CD8-positive, alpha-beta memory T cell (primary cell): ENCODE data around the gene ATP6V0E2. TPM values are rescaled to one million over a fixed set of nuclear protein-coding genes. Genes with fewer than 3 reads are reported as not detected.

ENCODE experiments used
- CTCF ChIA-PET: fragments of 350-600 bp; sonication (Branson Sonifier 250); formaldehyde crosslinking; loops from one replicate; lab custom pipeline; 2021; ENCODE audit warnings: antibody characterized with exemption; lab: Charles Lee
- POLR2A ChIA-PET: fragments of 350-600 bp; sonication (Branson Sonifier 250); formaldehyde crosslinking; loops from one replicate; lab custom pipeline; 2021; ENCODE audit warnings: antibody characterized with exemption; lab: Charles Lee
- DNase-seq, 5 donors: peaks; one replicate each; pipeline versions ENCODE4 v3.0.0 to v3.0.0-alpha.2; 2020 to 2022; ENCODE audit warnings: mixed read lengths in 1 of 5
- H3K27ac ChIP-seq: one replicate; pipeline ENCODE4 v1.7.0; 2013; ENCODE audit warnings: low read depth, mild to moderate bottlenecking, low read length, moderate library complexity
- H3K27me3 ChIP-seq: 2 replicates; pipeline ENCODE4 v1.7.0; 2013; ENCODE audit warnings: low read length, mild to moderate bottlenecking; ENCODE audit not compliant: insufficient read depth, poor library complexity, severe bottlenecking
- H3K36me3 ChIP-seq: 2 replicates; pipeline ENCODE4 v1.7.0; 2013; ENCODE audit warnings: mild to moderate bottlenecking, low read length, moderate library complexity; ENCODE audit not compliant: insufficient read depth
- H3K4me1 ChIP-seq: 2 replicates; pipeline ENCODE4 v1.7.0; 2013; ENCODE audit warnings: mild to moderate bottlenecking, low read length, moderate library complexity; ENCODE audit not compliant: insufficient read depth
- H3K4me3 ChIP-seq: 2 replicates; pipeline ENCODE4 v1.7.0; 2013; ENCODE audit warnings: mild to moderate bottlenecking, low read length
- H3K9me3 ChIP-seq: 2 replicates; pipeline ENCODE4 v1.7.0; 2013; ENCODE audit warnings: mild to moderate bottlenecking, low read length
- H3K27ac Mint-ChIP-seq, 8 donors: one replicate each; pipeline ENCODE4 v1.8.0; 2020 to 2021; ENCODE audit warnings: mixed read lengths in 8 of 8, mild to moderate bottlenecking in 6 of 8, inconsistent platforms in 3 of 8, moderate library complexity in 3 of 8
- H3K27me3 Mint-ChIP-seq, 2 donors: one replicate each; pipeline ENCODE4 v1.8.0; 2020 to 2021; ENCODE audit warnings: mixed read lengths in 2 of 2, mild to moderate bottlenecking in 1 of 2, moderate library complexity in 1 of 2
- H3K36me3 Mint-ChIP-seq, 3 donors: one replicate each; pipeline ENCODE4 v1.8.0; 2020 to 2021; ENCODE audit warnings: mixed read lengths in 3 of 3, inconsistent platforms in 1 of 3, mild to moderate bottlenecking in 1 of 3
- H3K4me1 Mint-ChIP-seq, 3 donors: one replicate each; pipeline ENCODE4 v1.8.0; 2020 to 2021; ENCODE audit warnings: mixed read lengths in 3 of 3, inconsistent platforms in 1 of 3, mild to moderate bottlenecking in 1 of 3
- H3K4me3 Mint-ChIP-seq, 7 donors: one replicate each; pipeline ENCODE4 v1.8.0; 2020 to 2021; ENCODE audit warnings: mixed read lengths in 7 of 7, mild to moderate bottlenecking in 6 of 7, moderate library complexity in 4 of 7, inconsistent platforms in 2 of 7
- H3K9me3 Mint-ChIP-seq, 5 donors: one replicate each; pipeline ENCODE4 v1.8.0; 2020 to 2022; ENCODE audit warnings: mixed read lengths in 5 of 5, mild to moderate bottlenecking in 3 of 5, moderate library complexity in 2 of 5, inconsistent platforms in 1 of 5
- polyA plus RNA-seq: library from polyadenylated mRNA; unstranded; fragments of 300-500 nt; fragmentation: Illumina TruSeq; gene quantifications from one replicate; pipeline ENCODE4 v1.2.3, GENCODE V29; 2021
- total RNA-seq, 2 experiments: library from RNA; stranded (reverse); gene quantifications; one replicate each; pipeline ENCODE4 v1.2.3, GENCODE V29; 2021

Gene ATP6V0E2
- total and polyA plus RNA-seq, 3 experiments from 2014 or later, result 68.3 to 144 (median 76.2) TPM

DNA sequence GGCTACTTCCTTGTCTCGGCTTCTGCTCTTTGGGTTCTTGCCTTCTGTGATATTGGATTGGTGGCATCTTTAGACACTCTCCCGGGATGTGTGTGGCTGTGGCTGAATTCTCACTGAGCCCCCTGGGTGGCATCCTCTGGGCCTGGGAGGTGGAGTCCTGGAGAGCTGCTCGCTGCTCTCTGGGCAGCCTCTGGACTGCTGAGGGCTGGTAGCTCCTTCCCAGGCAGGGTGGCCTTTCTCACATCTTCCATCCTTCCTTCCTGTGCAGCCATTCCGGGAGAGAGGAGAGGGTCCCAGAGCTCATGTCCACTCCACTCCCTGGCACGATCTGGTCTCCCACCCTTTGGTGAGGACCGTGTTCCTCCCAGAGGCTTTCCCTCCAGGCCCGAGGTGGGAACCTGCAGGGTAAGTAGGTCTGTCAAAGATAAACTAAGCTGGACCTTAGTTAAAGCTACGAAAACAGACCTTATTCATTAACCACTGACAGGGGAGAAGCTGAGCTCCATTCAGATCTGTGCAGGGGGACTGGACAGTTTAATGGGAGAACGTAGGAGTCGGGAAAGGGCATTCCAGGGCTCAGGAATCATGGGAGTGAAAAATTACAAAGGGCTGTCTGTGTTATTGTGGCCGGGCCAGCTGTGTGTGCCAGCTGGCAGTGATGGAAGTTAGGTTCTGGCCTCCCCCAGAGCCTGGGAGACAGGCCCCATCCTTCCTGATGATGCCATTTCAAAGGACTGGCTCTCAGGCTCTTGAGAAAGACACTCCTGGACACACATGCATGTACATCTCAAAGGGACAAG lies 8.7 kb downstream of the ATP6V0E2 start:
- Histone ChIP-seq H3K36me3 (no peaks in the 10 kb centered on the region), H3K9me3 (no peaks in the 10 kb centered on the region), H3K27me3 (no peaks in the 10 kb centered on the region), H3K4me3 (no peak overlapping the region), H3K4me1 (peaks cover 5% of the 10 kb centered on the region), H3K27ac (no peak overlapping the region)
- peaks cover 0 to 57% (median 6%) of the 10 kb centered on the region in 3 donors for H3K36me3 Mint-ChIP-seq
- CTCF ChIA-PET, result interaction anchor here (1.3 to 1.5 kb wide), 2 partner anchors 34 to 43 kb away, joined by 3 read pairs; no protein-coding TSS in a partner anchor
- POLR2A ChIA-PET, result no interaction called here
- H3K4me1 Mint-ChIP-seq, result peaks cover 11 to 23% (median 22%) of the 10 kb centered on the region in 3 donors
- no peaks in the 10 kb centered on the region for H3K27me3 Mint-ChIP-seq
- no peaks in the 10 kb centered on the region for H3K9me3 Mint-ChIP-seq
- H3K4me3 Mint-ChIP-seq, result no peak overlapping the region
- no peak for DNase-seq
- H3K27ac Mint-ChIP-seq, result peak overlapping the region in 3 of 8 donors; percentile 23 to 73 (median 23)

DNA sequence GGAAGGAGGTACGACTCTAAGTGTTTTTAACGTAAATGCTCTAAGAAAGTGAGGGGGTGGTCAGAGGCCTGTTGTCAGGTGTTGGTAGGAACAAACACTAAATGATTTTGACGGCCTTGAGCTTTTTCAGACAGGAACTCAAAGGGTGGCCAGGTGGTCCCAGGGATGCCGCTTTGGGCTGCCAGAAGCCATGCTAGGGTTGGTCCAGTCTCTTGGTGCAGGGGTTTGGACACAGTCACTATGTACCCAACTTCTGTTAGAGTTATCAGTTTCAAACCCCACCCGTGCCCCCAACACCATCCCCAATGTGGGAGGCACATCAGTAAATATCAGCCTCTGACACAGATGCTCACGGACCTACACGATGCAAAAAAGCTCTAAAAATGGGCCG lies 9.3 kb downstream of the ATP6V0E2 start:
- H3K4me3 Mint-ChIP-seq, result no peak overlapping the region
- no peaks in the 10 kb centered on the region for H3K27me3 Mint-ChIP-seq
- H3K27ac Mint-ChIP-seq, result peak overlapping the region in 3 of 8 donors; percentile 23 to 73 (median 51)
- ChIA-PET POLR2A (no interaction called here), CTCF (interaction anchor here (1.3 to 1.7 kb wide), 3 partner anchors 9 to 35 kb away, joined by 3 to 5 read pairs (median 3); no protein-coding TSS in a partner anchor)
- no peak for DNase-seq
- no peak overlapping the region for H3K27ac ChIP-seq
- H3K9me3 Mint-ChIP-seq, result no peaks in the 10 kb centered on the region
- H3K9me3 ChIP-seq, result no peaks in the 10 kb centered on the region
- no peak overlapping the region for H3K4me3 ChIP-seq
- H3K36me3 ChIP-seq, result no peaks in the 10 kb centered on the region
- H3K4me1 Mint-ChIP-seq, result peaks cover 8 to 17% (median 17%) of the 10 kb centered on the region in 3 donors
- no peaks in the 10 kb centered on the region for H3K27me3 ChIP-seq
- H3K36me3 Mint-ChIP-seq, result peaks cover 0 to 54% (median under 1%) of the 10 kb centered on the region in 3 donors
- peaks cover 5% of the 10 kb centered on the region for H3K4me1 ChIP-seq

- Mint-ChIP-seq H3K27me3 (no peaks in the 10 kb centered on the region), H3K36me3 (peaks cover 0 to 51% (median 1%) of the 10 kb centered on the region in 3 donors), H3K4me1 (peaks cover 8 to 17% (median 15%) of the 10 kb centered on the region in 3 donors), H3K4me3 (no peak overlapping the region), H3K27ac (peak overlapping the region in 3 of 8 donors; percentile 17 to 51 (median 23)), H3K9me3 (no peaks in the 10 kb centered on the region)
- H3K36me3 ChIP-seq, result no peaks in the 10 kb centered on the region
- peaks cover 5% of the 10 kb centered on the region for H3K4me1 ChIP-seq
- POLR2A ChIA-PET, result no interaction called here
- H3K27ac ChIP-seq, result no peak overlapping the region
- peak in 2 of 5 donors; percentile 26 to 53 for DNase-seq
- H3K9me3 ChIP-seq, result no peaks in the 10 kb centered on the region
- CTCF ChIA-PET, result interaction anchor here (1.3 to 1.7 kb wide), 3 partner anchors 9 to 35 kb away, joined by 3 to 5 read pairs (median 3); no protein-coding TSS in a partner anchor
- H3K27me3 ChIP-seq, result no peaks in the 10 kb centered on the region
- H3K4me3 ChIP-seq, result no peak overlapping the region
These were observed 9.7 kb downstream of the ATP6V0E2 start for GRCh38 chr7:149883452-149883861.

GRCh38 chr7:149884016-149884415 lies 10.2 kb downstream of the ATP6V0E2 start:
- Histone ChIP-seq H3K4me1 (peaks cover 5% of the 10 kb centered on the region), H3K27ac (no peak overlapping the region), H3K4me3 (no peak overlapping the region), H3K36me3 (no peaks in the 10 kb centered on the region), H3K27me3 (no peaks in the 10 kb centered on the region), H3K9me3 (no peaks in the 10 kb centered on the region)
- Mint-ChIP-seq H3K4me3 (no peak overlapping the region), H3K27me3 (no peaks in the 10 kb centered on the region), H3K4me1 (peaks cover 8 to 17% (median 15%) of the 10 kb centered on the region in 3 donors), H3K36me3 (peaks cover 0 to 47% (median 1%) of the 10 kb centered on the region in 3 donors), H3K9me3 (no peaks in the 10 kb centered on the region), H3K27ac (peak overlapping the region in 1 of 8 donors; percentile 54)
- CTCF ChIA-PET, result interaction anchor here (1.3 to 1.7 kb wide), 3 partner anchors 10 to 36 kb away, joined by 3 to 5 read pairs (median 3); no protein-coding TSS in a partner anchor
- DNase-seq, result no peak
- POLR2A ChIA-PET, result no interaction called here

DNA sequence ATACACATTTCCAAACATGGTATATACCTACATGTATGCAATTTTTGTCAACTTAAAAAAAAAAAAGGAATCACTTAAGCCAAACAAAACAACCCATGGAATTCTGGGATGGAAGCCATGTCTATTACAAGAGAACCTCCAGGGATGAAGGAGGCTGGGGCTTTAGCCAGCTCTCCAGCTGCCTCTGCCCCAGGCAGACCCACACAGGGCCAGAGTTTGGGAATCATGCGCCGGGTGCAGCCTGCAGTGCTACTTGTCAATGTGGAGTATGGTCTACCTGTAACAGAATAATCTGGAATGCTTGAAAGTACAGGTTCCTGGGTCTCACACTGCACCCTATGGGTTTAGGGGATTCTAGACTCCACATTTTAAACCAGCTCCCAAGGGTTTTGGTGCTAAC lies 10.8 kb downstream of the ATP6V0E2 start:
- Mint-ChIP-seq H3K9me3 (no peaks in the 10 kb centered on the region), H3K4me3 (no peak overlapping the region), H3K27me3 (no peaks in the 10 kb centered on the region), H3K4me1 (peaks cover 8 to 17% (median 15%) of the 10 kb centered on the region in 3 donors), H3K36me3 (peaks cover 0 to 45% (median 1%) of the 10 kb centered on the region in 3 donors), H3K27ac (peak overlapping the region in 1 of 8 donors; percentile 72)
- no peak overlapping the region for H3K4me3 ChIP-seq
- ChIA-PET CTCF (interaction anchor here (1.3 to 1.7 kb wide), 2 partner anchors 10 to 14 kb away, joined by 3 to 5 read pairs; no protein-coding TSS in a partner anchor), POLR2A (no interaction called here)
- H3K9me3 ChIP-seq, result no peaks in the 10 kb centered on the region
- H3K36me3 ChIP-seq, result no peaks in the 10 kb centered on the region
- no peaks in the 10 kb centered on the region for H3K27me3 ChIP-seq
- H3K27ac ChIP-seq, result no peak overlapping the region
- no peak for DNase-seq
- H3K4me1 ChIP-seq, result peaks cover 5% of the 10 kb centered on the region

DNA sequence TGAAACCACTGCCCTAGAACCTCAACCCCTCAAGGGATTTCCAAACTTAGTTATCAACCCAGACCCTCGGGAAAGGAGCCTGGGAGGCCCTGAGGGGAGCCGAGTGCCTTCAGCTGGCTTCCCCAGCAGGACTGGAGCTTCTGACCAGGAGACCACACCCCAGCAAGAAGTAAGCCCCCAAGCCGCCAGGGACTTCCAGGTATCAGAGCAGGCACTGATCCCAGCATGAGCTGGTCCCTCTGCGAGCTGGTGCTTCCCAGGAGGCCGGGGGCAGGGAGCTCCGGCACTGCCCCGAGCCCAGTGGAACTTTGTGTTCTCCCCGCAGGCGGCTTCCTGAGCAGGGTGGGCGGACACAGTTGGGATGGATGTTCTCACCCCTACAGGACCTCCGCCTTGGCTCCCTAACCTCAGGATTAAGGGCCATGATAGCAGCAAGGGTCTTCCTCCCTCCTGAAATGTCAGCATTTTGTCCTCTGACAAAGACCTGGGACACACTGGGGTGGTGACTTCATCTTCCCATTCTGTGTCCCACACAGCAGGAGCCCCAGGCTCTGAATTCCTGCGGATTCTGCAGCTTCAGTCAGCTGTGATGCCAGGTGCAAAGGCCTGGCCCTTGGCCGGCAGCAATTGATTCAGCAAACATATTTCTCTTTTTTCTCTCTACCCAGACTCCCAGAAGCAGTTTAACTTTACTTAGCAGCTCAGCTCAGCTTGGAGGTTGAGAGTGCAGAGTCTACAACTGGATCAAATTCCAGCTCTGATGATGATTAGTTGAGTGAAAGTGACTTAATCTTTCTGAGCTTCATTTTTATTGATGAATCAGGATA lies 11.6 kb downstream of the ATP6V0E2 start:
- peaks cover 0 to 36% (median 1%) of the 10 kb centered on the region in 3 donors for H3K36me3 Mint-ChIP-seq
- H3K4me1 Mint-ChIP-seq, result peaks cover 8 to 17% (median 15%) of the 10 kb centered on the region in 3 donors
- Histone ChIP-seq H3K27ac (no peak overlapping the region), H3K36me3 (no peaks in the 10 kb centered on the region), H3K4me3 (no peak overlapping the region), H3K27me3 (no peaks in the 10 kb centered on the region), H3K9me3 (no peaks in the 10 kb centered on the region), H3K4me1 (peaks cover 5% of the 10 kb centered on the region)
- DNase-seq, result no peak
- ChIA-PET POLR2A (no interaction called here), CTCF (no interaction called here)
- no peak overlapping the region for H3K4me3 Mint-ChIP-seq
- peak overlapping the region in 1 of 8 donors; percentile 35 for H3K27ac Mint-ChIP-seq
- no peaks in the 10 kb centered on the region for H3K27me3 Mint-ChIP-seq
- H3K9me3 Mint-ChIP-seq, result no peaks in the 10 kb centered on the region

GRCh38 chr7:149886018-149886415 lies 12.2 kb downstream of the ATP6V0E2 start:
- ChIA-PET CTCF (no interaction called here), POLR2A (no interaction called here)
- Mint-ChIP-seq H3K4me3 (no peak overlapping the region), H3K27me3 (no peaks in the 10 kb centered on the region), H3K27ac (no peak overlapping the region), H3K9me3 (no peaks in the 10 kb centered on the region), H3K36me3 (peaks cover 0 to 31% (median 1%) of the 10 kb centered on the region in 3 donors), H3K4me1 (peaks cover 8 to 17% (median 15%) of the 10 kb centered on the region in 3 donors)
- no peaks in the 10 kb centered on the region for H3K36me3 ChIP-seq
- no peak overlapping the region for H3K27ac ChIP-seq
- no peak for DNase-seq
- no peak overlapping the region for H3K4me3 ChIP-seq
- H3K9me3 ChIP-seq, result no peaks in the 10 kb centered on the region
- peaks cover 5% of the 10 kb centered on the region for H3K4me1 ChIP-seq
- H3K27me3 ChIP-seq, result no peaks in the 10 kb centered on the region
